Measurements from ENCODE around the gene PORCN.
"Not testable (repeated sequence)": the region's sequence is repeated elsewhere in the genome, so short reads cannot be mapped to it uniquely, and the experiment has no call there.

PORCN gene

GRCh38 chrX:48514126-48514806 lies 5.5 kb downstream of the PORCN start:
- DNase-seq = no peak

GRCh38 chrX:48514868-48515460 lies 6.2 kb downstream of the PORCN start:
- DNase-seq = no peak

- no peak for DNase-seq
These were observed 7.0 kb downstream of the PORCN start for GRCh38 chrX:48515842-48516241.

- no peak for DNase-seq
These were observed 7.5 kb downstream of the PORCN start for GRCh38 chrX:48516285-48516684.

GRCh38 chrX:48516987-48517386 lies 8.2 kb downstream of the PORCN start:
- DNase-seq = no peak

GRCh38 chrX:48519481-48519880 lies 10.7 kb downstream of the PORCN start:
- not testable (repeated sequence) for DNase-seq

- DNase-seq = no peak
These were observed 11.7 kb downstream of the PORCN start for GRCh38 chrX:48520455-48520854.

- DNase-seq = peak; percentile 36
These were observed 12.2 kb downstream of the PORCN start for GRCh38 chrX:48520976-48521352.

GRCh38 chrX:48521353-48522243 lies 12.8 kb downstream of the PORCN start, which contains the start of gene EBP:
EBP (plus strand) TSS chrX:48521808; CDS start chrX:48523772, 1,964 bp downstream.
- DNase-seq = peak; percentile 95

- no peak for DNase-seq
These were observed 13.5 kb downstream of the PORCN start for GRCh38 chrX:48522291-48522690.

- no peak for DNase-seq
These were observed 14.9 kb downstream of the PORCN start for GRCh38 chrX:48523682-48524081.

- DNase-seq = not testable (repeated sequence)
These were observed 17.1 kb downstream of the PORCN start for GRCh38 chrX:48525853-48526252.

- no peak for DNase-seq
These were observed 21.9 kb downstream of the PORCN start for GRCh38 chrX:48530736-48531135.

- DNase-seq = no peak
These were observed 22.7 kb downstream of the PORCN start for GRCh38 chrX:48531358-48531959.

- DNase-seq = no peak
These were observed 23.4 kb downstream of the PORCN start for GRCh38 chrX:48532161-48532560.

GRCh38 chrX:48533165-48533564 lies 24.4 kb downstream of the PORCN start:
- no peak for DNase-seq

GRCh38 chrX:48538641-48539344 lies 30.0 kb downstream of the PORCN start:
- no peak for DNase-seq

- DNase-seq = peak; percentile 96
These were observed 30.7 kb downstream of the PORCN start, which contains the start of gene TBC1D25 for GRCh38 chrX:48539345-48540027. TBC1D25 (plus strand) TSS chrX:48539714; CDS start chrX:48539798, 84 bp downstream.

- peak; percentile 45 for DNase-seq
These were observed 31.2 kb downstream of the PORCN start for GRCh38 chrX:48540028-48540375.

- DNase-seq = no peak
These were observed 31.7 kb downstream of the PORCN start for GRCh38 chrX:48540480-48540879.

GRCh38 chrX:48541140-48541814 lies 32.5 kb downstream of the PORCN start:
- no peak for DNase-seq

Data from NCI-H1694 (cell line).